ENCODE results near the gene TMED1.

DNA sequence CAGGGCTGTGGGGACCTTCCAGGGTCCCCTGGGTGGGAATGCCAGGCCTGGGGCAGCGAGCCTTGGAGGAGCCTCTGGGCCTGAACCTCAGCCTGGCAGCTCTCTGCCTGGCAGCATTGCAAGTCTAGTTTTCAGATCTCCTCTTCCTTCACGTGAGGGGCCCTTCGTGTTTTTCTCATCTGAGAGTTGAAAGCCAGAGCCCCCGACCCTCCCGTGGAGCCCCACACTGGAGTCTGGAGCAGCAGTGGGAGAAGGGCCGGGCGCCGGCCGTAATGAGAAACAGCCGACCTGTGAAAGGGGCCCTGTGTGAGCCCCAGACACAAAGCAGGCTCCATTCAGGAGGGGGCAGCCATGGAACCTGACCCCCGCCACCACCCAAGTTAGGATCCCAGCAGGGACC, 19.3 kb downstream of the TMED1 start:
- TF ChIP-seq, protein P1, sequence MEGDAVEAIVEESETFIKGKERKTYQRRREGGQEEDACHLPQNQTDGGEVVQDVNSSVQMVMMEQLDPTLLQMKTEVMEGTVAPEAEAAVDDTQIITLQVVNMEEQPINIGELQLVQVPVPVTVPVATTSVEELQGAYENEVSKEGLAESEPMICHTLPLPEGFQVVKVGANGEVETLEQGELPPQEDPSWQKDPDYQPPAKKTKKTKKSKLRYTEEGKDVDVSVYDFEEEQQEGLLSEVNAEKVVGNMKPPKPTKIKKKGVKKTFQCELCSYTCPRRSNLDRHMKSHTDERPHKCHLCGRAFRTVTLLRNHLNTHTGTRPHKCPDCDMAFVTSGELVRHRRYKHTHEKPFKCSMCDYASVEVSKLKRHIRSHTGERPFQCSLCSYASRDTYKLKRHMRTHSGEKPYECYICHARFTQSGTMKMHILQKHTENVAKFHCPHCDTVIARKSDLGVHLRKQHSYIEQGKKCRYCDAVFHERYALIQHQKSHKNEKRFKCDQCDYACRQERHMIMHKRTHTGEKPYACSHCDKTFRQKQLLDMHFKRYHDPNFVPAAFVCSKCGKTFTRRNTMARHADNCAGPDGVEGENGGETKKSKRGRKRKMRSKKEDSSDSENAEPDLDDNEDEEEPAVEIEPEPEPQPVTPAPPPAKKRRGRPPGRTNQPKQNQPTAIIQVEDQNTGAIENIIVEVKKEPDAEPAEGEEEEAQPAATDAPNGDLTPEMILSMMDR (IDR thresholded peaks at IDR 0.05; ENCODE audit: poor library complexity, severe bottlenecking) = no peak
- no peak for TF ChIP-seq MXI1 (conservative IDR thresholded peaks at IDR 0.05; ENCODE audit: poor library complexity, severe bottlenecking)
- no peak for TF ChIP-seq POLR2AphosphoS5 (IDR thresholded peaks at IDR 0.05)
- TF ChIP-seq EZH2 (IDR thresholded peaks at IDR 0.05; ENCODE audit: borderline replicate concordance, insufficient read depth, low read length, poor library complexity, severe bottlenecking) = no peak
- no peak for TF ChIP-seq EP300 (conservative IDR thresholded peaks at IDR 0.05; ENCODE audit: poor library complexity, severe bottlenecking)
- no peak for TF ChIP-seq TAF1 (IDR thresholded peaks at IDR 0.05; ENCODE audit: low read depth)
- no peak for TF ChIP-seq RAD21 (conservative IDR thresholded peaks at IDR 0.05)
- TF ChIP-seq SMC3 (conservative IDR thresholded peaks at IDR 0.05; ENCODE audit: poor library complexity) = no peak
- TF ChIP-seq, protein P2, sequence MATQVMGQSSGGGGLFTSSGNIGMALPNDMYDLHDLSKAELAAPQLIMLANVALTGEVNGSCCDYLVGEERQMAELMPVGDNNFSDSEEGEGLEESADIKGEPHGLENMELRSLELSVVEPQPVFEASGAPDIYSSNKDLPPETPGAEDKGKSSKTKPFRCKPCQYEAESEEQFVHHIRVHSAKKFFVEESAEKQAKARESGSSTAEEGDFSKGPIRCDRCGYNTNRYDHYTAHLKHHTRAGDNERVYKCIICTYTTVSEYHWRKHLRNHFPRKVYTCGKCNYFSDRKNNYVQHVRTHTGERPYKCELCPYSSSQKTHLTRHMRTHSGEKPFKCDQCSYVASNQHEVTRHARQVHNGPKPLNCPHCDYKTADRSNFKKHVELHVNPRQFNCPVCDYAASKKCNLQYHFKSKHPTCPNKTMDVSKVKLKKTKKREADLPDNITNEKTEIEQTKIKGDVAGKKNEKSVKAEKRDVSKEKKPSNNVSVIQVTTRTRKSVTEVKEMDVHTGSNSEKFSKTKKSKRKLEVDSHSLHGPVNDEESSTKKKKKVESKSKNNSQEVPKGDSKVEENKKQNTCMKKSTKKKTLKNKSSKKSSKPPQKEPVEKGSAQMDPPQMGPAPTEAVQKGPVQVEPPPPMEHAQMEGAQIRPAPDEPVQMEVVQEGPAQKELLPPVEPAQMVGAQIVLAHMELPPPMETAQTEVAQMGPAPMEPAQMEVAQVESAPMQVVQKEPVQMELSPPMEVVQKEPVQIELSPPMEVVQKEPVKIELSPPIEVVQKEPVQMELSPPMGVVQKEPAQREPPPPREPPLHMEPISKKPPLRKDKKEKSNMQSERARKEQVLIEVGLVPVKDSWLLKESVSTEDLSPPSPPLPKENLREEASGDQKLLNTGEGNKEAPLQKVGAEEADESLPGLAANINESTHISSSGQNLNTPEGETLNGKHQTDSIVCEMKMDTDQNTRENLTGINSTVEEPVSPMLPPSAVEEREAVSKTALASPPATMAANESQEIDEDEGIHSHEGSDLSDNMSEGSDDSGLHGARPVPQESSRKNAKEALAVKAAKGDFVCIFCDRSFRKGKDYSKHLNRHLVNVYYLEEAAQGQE (IDR thresholded peaks at IDR 0.05; ENCODE audit: borderline replicate concordance) = no peak
